Measurements from ENCODE around the gene OR2T11. TPM values are rescaled to one million over a fixed set of nuclear protein-coding genes. Genes with fewer than 3 reads are reported as not detected.

The OR2T11 gene
- total RNA-seq, 1 experiment from 2014 or later = not detected

DNA sequence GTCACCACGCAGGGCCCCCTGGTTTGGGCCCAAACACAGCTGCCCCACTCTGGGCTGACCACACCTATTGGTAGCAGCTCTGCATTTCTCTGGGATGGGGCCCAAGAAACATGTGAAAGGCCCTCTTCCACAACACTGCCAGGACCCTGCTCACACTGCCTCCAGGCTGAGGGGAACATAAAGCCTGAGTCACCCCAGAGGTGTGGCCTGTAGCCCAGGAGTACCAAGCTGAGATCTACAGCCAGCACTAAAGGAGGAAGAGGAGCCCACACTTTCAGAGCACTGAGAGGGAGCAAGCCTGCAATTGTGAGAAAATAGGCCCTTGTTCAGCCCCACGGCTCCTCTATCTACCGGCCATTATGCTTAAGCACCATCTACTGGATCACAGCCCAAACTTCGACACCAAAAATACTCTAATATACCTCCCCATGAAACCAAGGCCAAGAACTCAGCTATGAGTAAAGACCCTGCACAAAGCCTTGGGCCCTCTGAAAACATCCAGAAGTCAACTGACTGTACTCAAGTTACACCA is 22.9 kb downstream of the OR2T11 start:
- Histone ChIP-seq H3K9me3 (ENCODE audit: control insufficient read depth, low read depth, low read length) (peaks cover 67% of the 10 kb centered on the region), H4K20me1 (ENCODE audit: control insufficient read depth, insufficient read depth, insufficient read length) (no peaks in the 10 kb centered on the region), H3K27me3 (ENCODE audit: insufficient read depth, low read length) (no peaks in the 10 kb centered on the region), H4K91ac (ENCODE audit: insufficient read length, low read depth, low read length) (no peak overlapping the region), H3K79me1 (ENCODE audit: insufficient read depth, low read depth, low read length, poor library complexity, severe bottlenecking) (no peaks in the 10 kb centered on the region), H3K23me2 (ENCODE audit: insufficient read length, low read depth, low read length, poor library complexity, severe bottlenecking) (no peaks in the 10 kb centered on the region), H3K4ac (ENCODE audit: low read depth, low read length) (no peak overlapping the region), H4K8ac (replicated peaks; ENCODE audit: insufficient read length, low read depth, low read length) (no peak overlapping the region), H2BK20ac (ENCODE audit: low read depth, low read length, poor library complexity, severe bottlenecking) (no peak overlapping the region), H3T11ph (ENCODE audit: low read length) (no peak overlapping the region), H3K27ac (ENCODE audit: insufficient read length, low read depth, low read length) (no peak overlapping the region), H2BK120ac (ENCODE audit: low read depth, low read length, poor library complexity, severe bottlenecking) (no peak overlapping the region), H2BK5ac (ENCODE audit: insufficient read length, low read length) (no peak overlapping the region), H3K14ac (ENCODE audit: insufficient read depth, low read length) (no peak overlapping the region), H3K4me1 (ENCODE audit: insufficient read depth, low read length) (no peaks in the 10 kb centered on the region), H3K79me2 (ENCODE audit: insufficient read depth, low read length) (no peaks in the 10 kb centered on the region), H3K9ac (ENCODE audit: extremely low read depth, insufficient read length, low read length) (no peak overlapping the region), H2AFZ (ENCODE audit: low read length) (no peak overlapping the region), H2BK15ac (ENCODE audit: low read depth, low read length) (no peak overlapping the region), H3K4me2 (ENCODE audit: insufficient read depth, insufficient read length, low read length) (no peak overlapping the region), H4K5ac (ENCODE audit: insufficient read length, low read depth, low read length) (no peak overlapping the region), H3K23ac (ENCODE audit: insufficient read length, low read depth, low read length) (no peak overlapping the region), H3K56ac (ENCODE audit: insufficient read length, low read depth, low read length) (no peak overlapping the region), H2AK5ac (ENCODE audit: insufficient read length, low read length) (no peak overlapping the region), H2BK12ac (ENCODE audit: insufficient read length, low read depth, low read length) (no peak overlapping the region), H3K18ac (ENCODE audit: insufficient read length, low read depth, low read length) (no peak overlapping the region)
- no peak for DNase-seq
- peaks cover 86 to 87% of the 10 kb centered on the region in 2 experiments for H3K9me3 Mint-ChIP-seq
- no peak overlapping the region for H3K4me3 Mint-ChIP-seq
- no CpG with 5 or more reads among the region's 4 CpGs for WGBS (ENCODE audit: extremely low coverage, insufficient read length, low lambda C conversion rate)
- no peak overlapping the region for H3K27ac Mint-ChIP-seq
- H3K27me3 Mint-ChIP-seq (ENCODE audit: low read depth) = no peaks in the 10 kb centered on the region; the same call in 1 of the 2 replicates
- H3K4me1 Mint-ChIP-seq = no peaks in the 10 kb centered on the region
- TF ChIP-seq, protein P1, sequence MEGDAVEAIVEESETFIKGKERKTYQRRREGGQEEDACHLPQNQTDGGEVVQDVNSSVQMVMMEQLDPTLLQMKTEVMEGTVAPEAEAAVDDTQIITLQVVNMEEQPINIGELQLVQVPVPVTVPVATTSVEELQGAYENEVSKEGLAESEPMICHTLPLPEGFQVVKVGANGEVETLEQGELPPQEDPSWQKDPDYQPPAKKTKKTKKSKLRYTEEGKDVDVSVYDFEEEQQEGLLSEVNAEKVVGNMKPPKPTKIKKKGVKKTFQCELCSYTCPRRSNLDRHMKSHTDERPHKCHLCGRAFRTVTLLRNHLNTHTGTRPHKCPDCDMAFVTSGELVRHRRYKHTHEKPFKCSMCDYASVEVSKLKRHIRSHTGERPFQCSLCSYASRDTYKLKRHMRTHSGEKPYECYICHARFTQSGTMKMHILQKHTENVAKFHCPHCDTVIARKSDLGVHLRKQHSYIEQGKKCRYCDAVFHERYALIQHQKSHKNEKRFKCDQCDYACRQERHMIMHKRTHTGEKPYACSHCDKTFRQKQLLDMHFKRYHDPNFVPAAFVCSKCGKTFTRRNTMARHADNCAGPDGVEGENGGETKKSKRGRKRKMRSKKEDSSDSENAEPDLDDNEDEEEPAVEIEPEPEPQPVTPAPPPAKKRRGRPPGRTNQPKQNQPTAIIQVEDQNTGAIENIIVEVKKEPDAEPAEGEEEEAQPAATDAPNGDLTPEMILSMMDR (conservative IDR thresholded peaks at IDR 0.05) = no peak
- H3K36me3 Mint-ChIP-seq (ENCODE audit: insufficient read depth in 1 of 3, low read depth in 3 of 3) = peaks cover 8 to 37% (median 12%) of the 10 kb centered on the region in 3 experiments; a peak in 4 of 7 replicates
